ENCODE results near the gene MBD3L3. TPM values are rescaled to one million over a fixed set of nuclear protein-coding genes. Genes with fewer than 3 reads are reported as not detected.
"Not testable (repeated sequence)": the region's sequence is repeated elsewhere in the genome, so short reads cannot be mapped to it uniquely, and the experiment has no call there.

The MBD3L3 gene
- total RNA-seq, 3 donors from 2014 or later: not detected

- Mint-ChIP-seq H3K4me1 (ENCODE audit: low read depth) (peaks cover 19% of the 10 kb centered on the region), H3K9me3 (peaks cover 9% of the 10 kb centered on the region), H3K4me3 (peak overlapping the region; percentile 14), H3K27me3 (ENCODE audit: low read depth) (no peaks in the 10 kb centered on the region), H3K36me3 (ENCODE audit: insufficient read depth) (peaks cover 46% of the 10 kb centered on the region)
- DNase-seq (no peak), ATAC-seq (no peak)
These were observed 14.1 kb upstream of the MBD3L3 start for GRCh38 chr19:7072541-7072940.

DNA sequence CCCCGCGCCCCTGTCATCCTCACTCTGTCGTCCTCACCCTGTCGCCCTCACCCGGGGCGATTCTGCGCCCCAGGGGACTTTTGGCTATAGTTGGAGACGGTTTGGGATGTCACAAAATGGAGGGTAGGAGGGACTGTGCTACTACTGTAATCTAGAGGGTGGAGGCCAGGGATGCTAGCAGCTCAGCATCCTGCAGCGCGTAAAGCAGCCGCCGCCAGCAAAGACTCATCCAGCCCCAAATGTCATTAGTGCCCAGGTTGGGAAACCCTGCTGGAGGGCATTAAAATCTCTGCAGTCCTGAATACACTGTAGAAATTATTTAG lies 11.4 kb upstream of the MBD3L3 start:
- Mint-ChIP-seq H3K27me3 (ENCODE audit: low read depth) (no peaks in the 10 kb centered on the region), H3K36me3 (ENCODE audit: insufficient read depth) (peaks cover 23% of the 10 kb centered on the region), H3K4me3 (peak overlapping the region; percentile 95), H3K4me1 (ENCODE audit: low read depth) (peaks cover 19% of the 10 kb centered on the region), H3K9me3 (no peaks in the 10 kb centered on the region)
- DNase-seq (no peak), ATAC-seq (peak; percentile 30 to 32)

- ATAC-seq (peak; percentile 94 to 95), DNase-seq (peak; percentile 99)
- no peaks in the 10 kb centered on the region for H3K27me3 Mint-ChIP-seq (ENCODE audit: low read depth)
- peaks cover 17% of the 10 kb centered on the region for H3K4me1 Mint-ChIP-seq (ENCODE audit: low read depth)
- no peaks in the 10 kb centered on the region for H3K9me3 Mint-ChIP-seq
- H3K36me3 Mint-ChIP-seq (ENCODE audit: insufficient read depth): peaks cover 20% of the 10 kb centered on the region
- H3K4me3 Mint-ChIP-seq: peak within 1 kb of the TSS; percentile 95
These were observed 10.8 kb upstream of the MBD3L3 start, which contains the start of gene ZNF557 for GRCh38 chr19:7069042-7069903. TSS of gene ZNF557 (plus strand) at chr19:7069703. CDS start at chr19:7075075, 5,372 bp downstream.

DNA sequence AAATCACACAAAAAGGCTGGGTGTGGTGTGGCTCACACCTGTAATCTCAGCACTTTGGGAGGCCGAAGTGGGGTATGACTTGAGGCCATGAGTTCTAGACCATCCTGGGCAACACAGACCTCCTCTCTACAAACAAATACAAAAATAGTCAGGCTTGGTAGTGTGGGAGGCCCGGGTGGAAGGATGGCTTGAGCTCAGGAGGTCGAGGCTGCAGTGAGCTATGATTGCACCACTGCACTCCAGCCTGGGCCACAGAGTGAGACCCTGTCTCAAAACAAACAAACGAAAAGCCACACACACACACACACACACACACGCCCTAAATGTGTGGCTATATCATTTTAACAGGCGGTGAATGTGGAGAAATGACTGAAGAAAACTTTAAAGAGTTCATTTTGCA lies 10.1 kb upstream of the MBD3L3 start:
- DNase-seq: no peak
- Mint-ChIP-seq H3K36me3 (ENCODE audit: insufficient read depth) (peaks cover 16% of the 10 kb centered on the region), H3K4me1 (ENCODE audit: low read depth) (peaks cover 17% of the 10 kb centered on the region), H3K27me3 (ENCODE audit: low read depth) (no peaks in the 10 kb centered on the region), H3K4me3 (peak overlapping the region; percentile 95), H3K9me3 (no peaks in the 10 kb centered on the region)
- no peak for ATAC-seq

- H3K9me3 Mint-ChIP-seq: no peaks in the 10 kb centered on the region
- ATAC-seq: no peak
- no peak overlapping the region for H3K4me3 Mint-ChIP-seq
- no peaks in the 10 kb centered on the region for H3K27me3 Mint-ChIP-seq (ENCODE audit: low read depth)
- no peak for DNase-seq
- peaks cover 17% of the 10 kb centered on the region for H3K4me1 Mint-ChIP-seq (ENCODE audit: low read depth)
- H3K36me3 Mint-ChIP-seq (ENCODE audit: insufficient read depth): peaks cover 13% of the 10 kb centered on the region
These were observed 9.2 kb upstream of the MBD3L3 start for GRCh38 chr19:7067716-7068115.

GRCh38 chr19:7067122-7067521 lies 8.6 kb upstream of the MBD3L3 start:
- not testable (repeated sequence) for DNase-seq, ATAC-seq, H3K9me3 Mint-ChIP-seq

DNA sequence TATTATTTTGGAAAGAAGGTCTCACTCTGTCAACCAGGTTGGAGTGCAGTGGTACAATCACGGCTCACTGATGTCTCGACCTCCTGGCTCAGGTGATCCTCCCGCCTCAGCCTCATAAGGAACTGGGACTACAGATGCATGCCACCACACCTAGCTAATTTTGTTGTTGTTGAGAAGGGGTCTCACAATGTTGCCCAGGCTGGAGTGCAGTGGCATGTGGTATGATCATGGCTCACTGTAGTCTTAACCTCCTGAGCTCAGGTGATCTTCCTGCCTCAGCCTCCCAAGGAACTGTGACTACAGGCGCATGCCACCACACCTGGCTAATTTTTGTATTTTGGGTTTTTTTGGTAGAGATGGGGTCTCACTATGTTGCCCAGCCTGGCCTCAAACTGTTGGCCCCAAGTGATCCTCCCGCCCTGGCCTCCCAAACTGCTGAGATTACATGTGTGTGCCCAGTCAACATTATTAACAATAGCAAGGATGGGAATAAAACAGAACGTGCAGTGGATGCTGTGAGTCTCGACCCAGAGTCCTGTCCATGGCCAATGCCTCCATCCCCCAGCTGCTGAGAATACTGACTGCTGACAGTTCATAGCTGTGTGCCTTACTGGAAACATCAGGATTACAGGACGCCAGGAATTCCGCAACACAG lies 5.4 kb upstream of the MBD3L3 start:
- Mint-ChIP-seq H3K4me3 (no peak overlapping the region), H3K9me3 (no peaks in the 10 kb centered on the region), H3K4me1 (ENCODE audit: low read depth) (peaks cover 2% of the 10 kb centered on the region), H3K27me3 (ENCODE audit: low read depth) (no peaks in the 10 kb centered on the region), H3K36me3 (ENCODE audit: insufficient read depth) (no peaks in the 10 kb centered on the region)
- no peak for ATAC-seq
- DNase-seq: no peak

More at GRCh38 chr19:7067122-7067521, 8.6 kb upstream of the MBD3L3 start:
- H3K4me3 Mint-ChIP-seq; H3K36me3 Mint-ChIP-seq (ENCODE audit: insufficient read depth); H3K27me3 Mint-ChIP-seq (ENCODE audit: low read depth): not testable (repeated sequence)
- H3K4me1 Mint-ChIP-seq (ENCODE audit: low read depth): peaks cover 14% of the 10 kb centered on the region

DNA sequence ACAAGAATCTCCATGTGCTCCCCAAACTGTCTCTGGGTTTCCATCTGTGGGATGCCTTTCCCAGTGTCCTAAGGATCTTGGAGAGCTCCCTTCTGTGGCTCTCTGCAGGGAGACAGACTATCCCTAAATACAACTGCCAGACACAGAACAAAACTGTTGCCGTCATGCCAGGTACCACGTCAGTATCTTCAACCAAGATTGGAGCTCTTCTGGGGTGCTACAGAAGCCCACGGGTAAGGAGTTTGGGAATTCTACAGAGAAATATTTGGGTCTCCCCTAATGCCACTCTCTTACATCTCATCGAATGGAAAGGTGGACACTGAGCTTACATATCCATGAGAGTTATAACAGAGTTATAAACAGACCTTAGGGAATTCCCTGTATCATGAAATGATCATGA lies 4.9 kb upstream of the MBD3L3 start:
- no peaks in the 10 kb centered on the region for H3K36me3 Mint-ChIP-seq (ENCODE audit: insufficient read depth)
- DNase-seq (no peak), ATAC-seq (no peak)
- no peaks in the 10 kb centered on the region for H3K27me3 Mint-ChIP-seq (ENCODE audit: low read depth)
- H3K4me3 Mint-ChIP-seq: no peak overlapping the region
- no peaks in the 10 kb centered on the region for H3K4me1 Mint-ChIP-seq (ENCODE audit: low read depth)
- H3K9me3 Mint-ChIP-seq: no peaks in the 10 kb centered on the region

- not testable (repeated sequence) for H3K36me3 Mint-ChIP-seq (ENCODE audit: insufficient read depth); H3K9me3 Mint-ChIP-seq; H3K27me3 Mint-ChIP-seq (ENCODE audit: low read depth); ATAC-seq; DNase-seq; H3K4me3 Mint-ChIP-seq; H3K4me1 Mint-ChIP-seq (ENCODE audit: low read depth)
These were observed 1.5 kb upstream of the MBD3L3 start for GRCh38 chr19:7059977-7060376.

DNA sequence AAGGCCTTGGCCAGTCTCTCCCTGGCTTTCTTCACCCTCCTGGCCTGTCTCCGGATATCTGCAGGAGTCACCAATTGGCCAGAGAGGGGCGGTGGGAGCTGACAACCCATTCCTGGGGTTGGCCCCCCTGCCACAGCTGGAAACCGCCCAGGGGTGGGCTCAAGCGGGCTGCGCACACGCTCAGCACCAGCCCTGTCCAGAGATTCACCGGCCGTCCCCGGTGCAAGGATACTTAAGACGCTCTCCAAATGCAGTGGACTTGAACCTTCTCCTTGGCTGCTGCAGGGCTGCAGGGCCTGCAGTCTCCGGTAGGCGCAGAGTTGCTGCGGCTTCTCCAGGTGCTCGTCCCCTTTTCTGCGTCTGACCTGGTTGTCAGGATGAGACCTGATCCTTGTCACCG lies 2.1 kb downstream of the MBD3L3 start:
- not testable (repeated sequence) for H3K27me3 Mint-ChIP-seq (ENCODE audit: low read depth); ATAC-seq; H3K4me3 Mint-ChIP-seq

GRCh38 chr19:7055679-7056078 lies 2.8 kb downstream of the MBD3L3 start:
- not testable (repeated sequence) for H3K36me3 Mint-ChIP-seq (ENCODE audit: insufficient read depth); H3K27me3 Mint-ChIP-seq (ENCODE audit: low read depth); H3K4me3 Mint-ChIP-seq; H3K9me3 Mint-ChIP-seq; H3K4me1 Mint-ChIP-seq (ENCODE audit: low read depth); DNase-seq; ATAC-seq

More for the DNA sequence above, 2.1 kb downstream of the MBD3L3 start:
- not testable (repeated sequence) for H3K4me1 Mint-ChIP-seq (ENCODE audit: low read depth); DNase-seq; H3K9me3 Mint-ChIP-seq; H3K36me3 Mint-ChIP-seq (ENCODE audit: insufficient read depth)

GRCh38 chr19:7054635-7055368 lies 3.7 kb downstream of the MBD3L3 start:
- not testable (repeated sequence) for H3K4me1 Mint-ChIP-seq (ENCODE audit: low read depth); H3K9me3 Mint-ChIP-seq; H3K4me3 Mint-ChIP-seq; ATAC-seq; H3K27me3 Mint-ChIP-seq (ENCODE audit: low read depth); H3K36me3 Mint-ChIP-seq (ENCODE audit: insufficient read depth); DNase-seq

DNA sequence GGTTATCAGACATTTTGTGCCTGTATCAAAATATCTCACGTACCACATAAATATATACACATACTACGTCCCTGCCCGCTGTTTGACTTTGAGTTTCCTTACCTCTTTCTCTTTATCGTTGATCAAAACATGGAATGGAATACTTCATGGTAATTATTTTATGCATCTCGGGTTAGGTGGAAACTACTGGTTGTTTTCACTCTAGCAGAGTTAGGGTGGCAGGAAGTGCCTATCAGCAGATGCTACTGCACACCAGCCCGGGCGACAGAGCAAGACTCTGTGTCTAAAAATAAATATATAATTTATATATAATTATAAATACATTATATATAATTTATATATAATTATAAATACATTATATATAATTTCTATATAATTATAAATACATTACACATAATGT lies 5.6 kb downstream of the MBD3L3 start:
- not testable (repeated sequence) for DNase-seq; H3K27me3 Mint-ChIP-seq (ENCODE audit: low read depth); H3K4me3 Mint-ChIP-seq; H3K9me3 Mint-ChIP-seq; H3K36me3 Mint-ChIP-seq (ENCODE audit: insufficient read depth); ATAC-seq; H3K4me1 Mint-ChIP-seq (ENCODE audit: low read depth)

GRCh38 chr19:7051421-7051820 lies 7.1 kb downstream of the MBD3L3 start:
- not testable (repeated sequence) for H3K9me3 Mint-ChIP-seq; H3K36me3 Mint-ChIP-seq (ENCODE audit: insufficient read depth); DNase-seq; H3K4me1 Mint-ChIP-seq (ENCODE audit: low read depth); H3K4me3 Mint-ChIP-seq; ATAC-seq; H3K27me3 Mint-ChIP-seq (ENCODE audit: low read depth)
